Endometrial microvascular endothelial cells (primary cell): ENCODE measurements around the gene SMAD4. TPM values are rescaled to one million over a fixed set of nuclear protein-coding genes. Genes with fewer than 3 reads are reported as not detected.
"Not testable (repeated sequence)": the region's sequence is repeated elsewhere in the genome, so short reads cannot be mapped to it uniquely, and the experiment has no call there.

Source experiments
- in situ Hi-C: cut with HindIII; loops from 2 replicates; pipeline ENCODE4 v1.10.0; 2017; ENCODE audit warnings: low sequenced_read_pairs, low pct_unique_long_range_greater_than_20kb; ENCODE audit errors: inconsistent ontology term
- total RNA-seq: library from RNA; depleted of rRNA; stranded (reverse); fragments of >200 nt; gene quantifications from one replicate; pipeline ENCODE4 v1.2.3, GENCODE V29; 2015; ENCODE audit errors: inconsistent ontology term

The SMAD4 gene
- total RNA-seq, 1 donor from 2014 or later: 76.7 TPM

- in situ Hi-C loops: no loop called here
These were observed 24.8 kb downstream of the SMAD4 start for GRCh38 chr18:51054764-51055163.

GRCh38 chr18:51059969-51060368 lies 30.0 kb downstream of the SMAD4 start:
- in situ Hi-C loops: no loop called here

GRCh38 chr18:51064256-51064655 lies 34.2 kb downstream of the SMAD4 start:
- in situ Hi-C loops: no loop called here

GRCh38 chr18:51066273-51066672 lies 36.3 kb downstream of the SMAD4 start:
- in situ Hi-C loops: no loop called here

GRCh38 chr18:51068105-51068504 lies 38.1 kb downstream of the SMAD4 start:
- in situ Hi-C loops: no loop called here

GRCh38 chr18:51069885-51070284 lies 39.9 kb downstream of the SMAD4 start:
- in situ Hi-C loops: no loop called here

GRCh38 chr18:51070545-51070944 lies 40.5 kb downstream of the SMAD4 start:
- in situ Hi-C loops: no loop called here

- in situ Hi-C loops: no loop called here
These were observed 42.7 kb downstream of the SMAD4 start for GRCh38 chr18:51072586-51073313.

- in situ Hi-C loops: no loop called here
These were observed 44.6 kb downstream of the SMAD4 start for GRCh38 chr18:51074605-51075004.

- in situ Hi-C loops: no loop called here
These were observed 46.5 kb downstream of the SMAD4 start for GRCh38 chr18:51076503-51076902.

- in situ Hi-C loops: no loop called here
These were observed 47.2 kb downstream of the SMAD4 start for GRCh38 chr18:51077217-51077616.

GRCh38 chr18:51078026-51078425 lies 48.0 kb downstream of the SMAD4 start:
- in situ Hi-C loops: no loop called here

- in situ Hi-C loops: no loop called here
These were observed 52.7 kb downstream of the SMAD4 start for GRCh38 chr18:51082571-51083267.

GRCh38 chr18:51083398-51083797 lies 53.4 kb downstream of the SMAD4 start:
- in situ Hi-C loops: no loop called here

- in situ Hi-C loops: no loop called here
These were observed 58.4 kb downstream of the SMAD4 start for GRCh38 chr18:51088410-51088809.

GRCh38 chr18:51089691-51090090 lies 59.7 kb downstream of the SMAD4 start:
- in situ Hi-C loops: no loop called here

- in situ Hi-C loops: no loop called here
These were observed 61.3 kb downstream of the SMAD4 start for GRCh38 chr18:51091270-51091669.

- in situ Hi-C loops: no loop called here
These were observed 62.1 kb downstream of the SMAD4 start for GRCh38 chr18:51092117-51092516.

- in situ Hi-C loops: not testable (repeated sequence)
These were observed 63.0 kb downstream of the SMAD4 start for GRCh38 chr18:51092967-51093366.

GRCh38 chr18:51097021-51097822 lies 67.2 kb downstream of the SMAD4 start:
- in situ Hi-C loops: no loop called here
